GM21381 (cell line): ENCODE data around the gene SEMA6C.
"Not testable (repeated sequence)": the region's sequence is repeated elsewhere in the genome, so short reads cannot be mapped to it uniquely, and the experiment has no call there.

Experiments
- ATAC-seq: cut with Tn5 transposase; IDR thresholded peaks from one replicate; pipeline ENCODE4 v1.9.1; 2021; ENCODE audit warnings: mild to moderate bottlenecking, moderate library complexity; ENCODE audit not compliant: unreplicated experiment

SEMA6C gene

GRCh38 chr1:151146412-151147131 lies at the start of gene SEMA6C:
Gene SEMA6C (minus strand): TSS chr1:151146631. CDS start chr1:151142621, 4,010 bp downstream.
- peak; percentile 97 for ATAC-seq

- ATAC-seq: not testable (repeated sequence)
Observed at GRCh38 chr1:151194894-151195594, 48.6 kb upstream of the SEMA6C start.

- ATAC-seq: no peak
Observed at GRCh38 chr1:151193856-151194255, 47.4 kb upstream of the SEMA6C start.

GRCh38 chr1:151193304-151193703 lies 46.9 kb upstream of the SEMA6C start:
- ATAC-seq: no peak

GRCh38 chr1:151192047-151192446 lies 45.6 kb upstream of the SEMA6C start:
- no peak for ATAC-seq

GRCh38 chr1:151189637-151190445 lies 43.4 kb upstream of the SEMA6C start, which contains the start of gene VPS72:
Gene VPS72 (minus strand): TSS chr1:151190197. CDS start chr1:151190121, 76 bp downstream.
- peak; percentile 87 for ATAC-seq

GRCh38 chr1:151188667-151189066 lies 42.2 kb upstream of the SEMA6C start:
- not testable (repeated sequence) for ATAC-seq

- no peak for ATAC-seq
Observed at GRCh38 chr1:151187205-151187604, 40.8 kb upstream of the SEMA6C start.

- no peak for ATAC-seq
Observed at GRCh38 chr1:151184211-151184610, 37.8 kb upstream of the SEMA6C start.

GRCh38 chr1:151176514-151177045 lies 30.1 kb upstream of the SEMA6C start:
- no peak for ATAC-seq

- no peak for ATAC-seq
Observed at GRCh38 chr1:151175863-151176262, 29.4 kb upstream of the SEMA6C start, which contains the start of gene TMOD4. Gene TMOD4 (minus strand): TSS chr1:151175981. CDS start chr1:151174875, 1,106 bp downstream.

- ATAC-seq: no peak
Observed at GRCh38 chr1:151175041-151175741, 28.8 kb upstream of the SEMA6C start.

- ATAC-seq: no peak
Observed at GRCh38 chr1:151171190-151171589, 24.8 kb upstream of the SEMA6C start.

- ATAC-seq: no peak
Observed at GRCh38 chr1:151167116-151167515, 20.7 kb upstream of the SEMA6C start.

- peak; percentile 3 for ATAC-seq
Observed at GRCh38 chr1:151166505-151166956, 20.1 kb upstream of the SEMA6C start.

- ATAC-seq: peak; percentile 89
Observed at GRCh38 chr1:151165738-151166504, 19.5 kb upstream of the SEMA6C start, which contains the start of the genes LYSMD1 and SCNM1. Gene LYSMD1 (minus strand): TSS chr1:151165902. CDS start chr1:151165258, 644 bp downstream. Gene SCNM1 (plus strand): TSS chr1:151166144. CDS start chr1:151166153, 9 bp downstream.

- ATAC-seq: no peak
Observed at GRCh38 chr1:151165281-151165737, 18.9 kb upstream of the SEMA6C start.

- ATAC-seq: no peak
Observed at GRCh38 chr1:151164732-151165280, 18.4 kb upstream of the SEMA6C start.

- no peak for ATAC-seq
Observed at GRCh38 chr1:151159373-151159772, 12.9 kb upstream of the SEMA6C start.
